GM04504 (cell line): ENCODE measurements around the gene MTMR10.

Source experiments
- DNase-seq: peaks from one replicate; pipeline ENCODE4 v3.0.0-alpha.2; 2012; ENCODE audit warnings: low read depth

The MTMR10 gene

GRCh38 chr15:31013863-31014607, 22.6 kb upstream of the MTMR10 start:
- no peak for DNase-seq

GRCh38 chr15:31012455-31012854, 21.0 kb upstream of the MTMR10 start:
- DNase-seq = no peak

- no peak for DNase-seq
These were observed 18.6 kb upstream of the MTMR10 start for GRCh38 chr15:31010036-31010435.

- no peak for DNase-seq
These were observed 14.2 kb upstream of the MTMR10 start for GRCh38 chr15:31005660-31006059.

- DNase-seq = no peak
These were observed 12.8 kb upstream of the MTMR10 start for GRCh38 chr15:31004220-31004733.

GRCh38 chr15:31001702-31002101, 10.3 kb upstream of the MTMR10 start:
- no peak for DNase-seq

GRCh38 chr15:30999729-31000128, 8.3 kb upstream of the MTMR10 start:
- DNase-seq = no peak

- DNase-seq = no peak
These were observed 5.8 kb upstream of the MTMR10 start for GRCh38 chr15:30997270-30997669.

GRCh38 chr15:30992249-30992864, 929 bp upstream of the MTMR10 start:
- no peak for DNase-seq

- no peak for DNase-seq
These were observed 778 bp downstream of the MTMR10 start for GRCh38 chr15:30990446-30991254.

- no peak for DNase-seq
These were observed 1.4 kb downstream of the MTMR10 start for GRCh38 chr15:30990036-30990435.

- no peak for DNase-seq
These were observed 6.3 kb downstream of the MTMR10 start for GRCh38 chr15:30985081-30985531.

- DNase-seq = no peak
These were observed 6.9 kb downstream of the MTMR10 start for GRCh38 chr15:30984542-30984941.

- no peak for DNase-seq
These were observed 7.3 kb downstream of the MTMR10 start for GRCh38 chr15:30984118-30984517.

GRCh38 chr15:30979457-30979856, 12.0 kb downstream of the MTMR10 start:
- no peak for DNase-seq

- DNase-seq = no peak
These were observed 13.1 kb downstream of the MTMR10 start for GRCh38 chr15:30978328-30978727.

- no peak for DNase-seq
These were observed 17.3 kb downstream of the MTMR10 start for GRCh38 chr15:30974112-30974511.

- no peak for DNase-seq
These were observed 18.0 kb downstream of the MTMR10 start for GRCh38 chr15:30973379-30973778.

- no peak for DNase-seq
These were observed 21.7 kb downstream of the MTMR10 start for GRCh38 chr15:30969724-30970123.

GRCh38 chr15:30963681-30964080, 27.7 kb downstream of the MTMR10 start:
- no peak for DNase-seq

- DNase-seq = no peak
These were observed 28.8 kb downstream of the MTMR10 start for GRCh38 chr15:30962659-30963058.

GRCh38 chr15:30962079-30962478, 29.3 kb downstream of the MTMR10 start:
- no peak for DNase-seq

GRCh38 chr15:30958219-30958618, 33.2 kb downstream of the MTMR10 start:
- DNase-seq = no peak
